Middle frontal gyrus (tissue), 1 donor: ENCODE results near the gene OGFOD2.

Experiments used
- DNase-seq: peaks from one replicate; pipeline ENCODE4 v3.0.0-alpha.2; 2015; ENCODE audit warnings: low spot score; ENCODE audit errors: extremely low spot score

Gene OGFOD2

GRCh38 chr12:122988036-122988435 lies 13.0 kb downstream of the OGFOD2 start:
- DNase-seq: no peak

- DNase-seq: no peak
Measured at GRCh38 chr12:122988612-122989212, 13.7 kb downstream of the OGFOD2 start.

- no peak for DNase-seq
Measured at GRCh38 chr12:122989225-122989839, 14.3 kb downstream of the OGFOD2 start.

GRCh38 chr12:122989874-122990419 lies 14.9 kb downstream of the OGFOD2 start:
- DNase-seq: no peak

- no peak for DNase-seq
Measured at GRCh38 chr12:122990561-122990960, 15.5 kb downstream of the OGFOD2 start.

- no peak for DNase-seq
Measured at GRCh38 chr12:122990961-122991622, 16.0 kb downstream of the OGFOD2 start.

GRCh38 chr12:122991623-122992275 lies 16.7 kb downstream of the OGFOD2 start:
- DNase-seq: no peak

- no peak for DNase-seq
Measured at GRCh38 chr12:122992386-122992785, 17.3 kb downstream of the OGFOD2 start.

GRCh38 chr12:122994140-122994675 lies 19.2 kb downstream of the OGFOD2 start:
- no peak for DNase-seq

GRCh38 chr12:122994781-122995502 lies 19.9 kb downstream of the OGFOD2 start:
- no peak for DNase-seq

GRCh38 chr12:122995503-122996187 lies 20.6 kb downstream of the OGFOD2 start:
- no peak for DNase-seq

GRCh38 chr12:122996188-122996601 lies 21.2 kb downstream of the OGFOD2 start:
- DNase-seq: no peak

- DNase-seq: no peak
Measured at GRCh38 chr12:122996621-122997342, 21.7 kb downstream of the OGFOD2 start.

- no peak for DNase-seq
Measured at GRCh38 chr12:122997343-122998250, 22.6 kb downstream of the OGFOD2 start.

GRCh38 chr12:122998316-122998715 lies 23.3 kb downstream of the OGFOD2 start:
- no peak for DNase-seq

GRCh38 chr12:122999196-122999946 lies 24.3 kb downstream of the OGFOD2 start:
- no peak for DNase-seq

GRCh38 chr12:122999986-123000420 lies 25.0 kb downstream of the OGFOD2 start:
- DNase-seq: no peak

GRCh38 chr12:123000578-123000977 lies 25.5 kb downstream of the OGFOD2 start:
- DNase-seq: no peak
